Right lobe of liver (tissue), 6 donors: ENCODE data around the gene CHST1. TPM values are rescaled to one million over a fixed set of nuclear protein-coding genes. Genes with fewer than 3 reads are reported as not detected.
A peak's percentile ranks its signal among the peaks of the same experiment; 100 is the strongest.

Experiments
- ATAC-seq, 4 donors: fragments of 200-7000 bp; cut with Tn5 transposase; one replicate each; pipeline ENCODE4 v1.9.1; 2020; ENCODE audit warnings: mild to moderate bottlenecking in 4 of 4, moderate library complexity in 4 of 4
- DNase-seq, 3 donors: peaks; one replicate each; pipeline ENCODE4 v3.0.0-alpha.2; 2020
- H3K27ac ChIP-seq, 3 donors: fragments of 200-600 bp; one replicate each; pipeline ENCODE4 v1.8.0; 2022
- H3K27me3 ChIP-seq, 2 donors: fragments of 200-600 bp; one replicate each; pipeline ENCODE4 v1.8.0; 2022
- H3K36me3 ChIP-seq, 4 donors: fragments of 200-600 bp; sonication (generic) in 1 of 4; one replicate each; pipeline versions ENCODE4 v1.5.1 to v1.8.0; 2017 to 2022; ENCODE audit warnings: control low read depth in 1 of 4
- H3K4me1 ChIP-seq, 4 donors: fragments of 200-600 bp; sonication (generic) in 1 of 4; one replicate each; pipeline versions ENCODE4 v1.5.1 to v1.8.0; 2017 to 2022; ENCODE audit warnings: control low read depth in 1 of 4
- H3K4me3 ChIP-seq, 3 donors: fragments of 200-600 bp; one replicate each; pipeline ENCODE4 v1.8.0; 2022
- H3K9me3 ChIP-seq, 4 donors: fragments of 200-600 bp; sonication (generic) in 1 of 4; one replicate each; pipeline versions ENCODE4 v1.5.1 to v1.8.0; 2017 to 2022; ENCODE audit warnings: control low read depth in 1 of 4
- POLR2A ChIP-seq: fragments of 450-650 bp; IDR thresholded peaks from one replicate; pipeline ENCODE4 v1.6.1; 2017; ENCODE audit warnings: antibody characterized with exemption, mild to moderate bottlenecking
- WGBS: methylation state at CpG from one replicate; pipeline ENCODE4 v1.1.6; 2018; ENCODE audit warnings: low coverage, low lambda C conversion rate; ENCODE audit not compliant: insufficient coverage; ENCODE audit errors: missing lambda C conversion rate; 5-methylcytosine and 5-hydroxymethylcytosine counted together
- intact Hi-C, 2 donors: fragments of 100-400 bp; cut with DNase I; formaldehyde crosslinking; loops; one replicate each; pipeline versions ENCODE4 v1.11.2 to v1.14.1; 2022
- total RNA-seq, 6 experiments: library from RNA; depleted of rRNA in 2 of 6; stranded (reverse); fragments of >200 nt in 2 of 6; fragmentation: NEBNext Ultra II Directional in 3 of 6; extraction: Animal tissue kit (Norgen Biotek cat#: 25700) in 3 of 6; gene quantifications; one replicate each; pipeline versions ENCODE4 v1.1.0 to v1.2.4, GENCODE V29; 2016 to 2023
- TF ChIP-seq, protein P1 (sequence below), 4 donors: fragments of 200-600 bp in 3 of 4; fragments of 450-650 bp in 1 of 4; IDR thresholded peaks; one replicate each; pipeline versions ENCODE4 v1.5.1 to v1.8.0; 2016 to 2022; ENCODE audit warnings: antibody characterized with exemption in 4 of 4, mild to moderate bottlenecking in 2 of 4
- donor health status: DM: no; HTN: yes; CAD: no.
- donor health status: DM: no; HTN: no; CAD: no.
- donor health status: DM: no; HTN: no; CAD: no.
- donor health status: DM: no; HTN: yes; CAD: no.
- donor health status: DM: no; HTN: yes; CAD: no.

The CHST1 gene
- total RNA-seq, 6 experiments from 2014 or later = 0.49 to 1.6 (median 0.92) TPM

GRCh38 chr11:45673441-45673840 is 8.0 kb upstream of the CHST1 start:
- ATAC-seq (no peak), DNase-seq (peak in 1 of 3 donors; percentile 27)
- Histone ChIP-seq H3K4me1 (no peaks in the 10 kb centered on the region), H3K27me3 (no peaks in the 10 kb centered on the region), H3K4me3 (no peak overlapping the region), H3K27ac (no peak overlapping the region), H3K9me3 (no peaks in the 10 kb centered on the region), H3K36me3 (no peaks in the 10 kb centered on the region)
- 85% methylated on average over 3 of the region's 4 CpGs for WGBS
- intact Hi-C loops = no loop called here
- TF ChIP-seq POLR2A = no peak
- TF ChIP-seq, protein P1, sequence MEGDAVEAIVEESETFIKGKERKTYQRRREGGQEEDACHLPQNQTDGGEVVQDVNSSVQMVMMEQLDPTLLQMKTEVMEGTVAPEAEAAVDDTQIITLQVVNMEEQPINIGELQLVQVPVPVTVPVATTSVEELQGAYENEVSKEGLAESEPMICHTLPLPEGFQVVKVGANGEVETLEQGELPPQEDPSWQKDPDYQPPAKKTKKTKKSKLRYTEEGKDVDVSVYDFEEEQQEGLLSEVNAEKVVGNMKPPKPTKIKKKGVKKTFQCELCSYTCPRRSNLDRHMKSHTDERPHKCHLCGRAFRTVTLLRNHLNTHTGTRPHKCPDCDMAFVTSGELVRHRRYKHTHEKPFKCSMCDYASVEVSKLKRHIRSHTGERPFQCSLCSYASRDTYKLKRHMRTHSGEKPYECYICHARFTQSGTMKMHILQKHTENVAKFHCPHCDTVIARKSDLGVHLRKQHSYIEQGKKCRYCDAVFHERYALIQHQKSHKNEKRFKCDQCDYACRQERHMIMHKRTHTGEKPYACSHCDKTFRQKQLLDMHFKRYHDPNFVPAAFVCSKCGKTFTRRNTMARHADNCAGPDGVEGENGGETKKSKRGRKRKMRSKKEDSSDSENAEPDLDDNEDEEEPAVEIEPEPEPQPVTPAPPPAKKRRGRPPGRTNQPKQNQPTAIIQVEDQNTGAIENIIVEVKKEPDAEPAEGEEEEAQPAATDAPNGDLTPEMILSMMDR (IDR thresholded peaks at IDR 0.05) = no peak

- intact Hi-C loops = no loop called here
- 56% methylated on average over 3 of the region's 3 CpGs for WGBS
- no peak for ATAC-seq
- Histone ChIP-seq H3K4me3 (no peak overlapping the region), H3K27me3 (no peaks in the 10 kb centered on the region), H3K36me3 (no peaks in the 10 kb centered on the region), H3K9me3 (no peaks in the 10 kb centered on the region), H3K27ac (no peak overlapping the region), H3K4me1 (no peaks in the 10 kb centered on the region)
- DNase-seq = no peak
- TF ChIP-seq POLR2A = no peak
- TF ChIP-seq, protein P1 (IDR thresholded peaks at IDR 0.05) = no peak
These were observed 7.2 kb upstream of the CHST1 start for GRCh38 chr11:45672593-45672992.

GRCh38 chr11:45671246-45672171 is 6.1 kb upstream of the CHST1 start:
- DNase-seq (peak in 1 of 3 donors; percentile 45), ATAC-seq (peak in 2 of 4 donors; percentile 14 to 21)
- Histone ChIP-seq H3K27me3 (no peaks in the 10 kb centered on the region), H3K9me3 (no peaks in the 10 kb centered on the region), H3K4me3 (no peak overlapping the region), H3K27ac (no peak overlapping the region), H3K36me3 (no peaks in the 10 kb centered on the region), H3K4me1 (no peaks in the 10 kb centered on the region)
- TF ChIP-seq, protein P1 (IDR thresholded peaks at IDR 0.05) = no peak
- no peak for TF ChIP-seq POLR2A
- intact Hi-C loops = no loop called here
- WGBS = 50% methylated on average over 2 of the region's 12 CpGs

- H3K4me1 ChIP-seq = no peaks in the 10 kb centered on the region
- no peaks in the 10 kb centered on the region for H3K36me3 ChIP-seq
- no peak overlapping the region for H3K27ac ChIP-seq
- no peaks in the 10 kb centered on the region for H3K27me3 ChIP-seq
- peak in 1 of 3 donors; percentile 43 for DNase-seq
- no peak for ATAC-seq
- TF ChIP-seq, protein P1 (IDR thresholded peaks at IDR 0.05) = no peak
- no peak for TF ChIP-seq POLR2A
- 55% methylated on average over 4 of the region's 14 CpGs for WGBS
- no peak overlapping the region for H3K4me3 ChIP-seq
- intact Hi-C loops = no loop called here
- H3K9me3 ChIP-seq = no peaks in the 10 kb centered on the region
These were observed 5.1 kb upstream of the CHST1 start for GRCh38 chr11:45670386-45671135.
